Subcutaneous abdominal adipose tissue (tissue), 5 donors: ENCODE results near the gene PCNP.
"Not testable (repeated sequence)": the region's sequence is repeated elsewhere in the genome, so short reads cannot be mapped to it uniquely, and the experiment has no call there.

Experiments used
- H3K27ac ChIP-seq: one replicate; pipeline ENCODE4 v1.7.0; 2013; ENCODE audit warnings: low read depth, mild to moderate bottlenecking, inconsistent platforms, low read length, moderate library complexity
- H3K27me3 ChIP-seq, 5 donors: one replicate each; pipeline ENCODE4 v1.7.0; 2013; ENCODE audit warnings: low read length in 5 of 5, inconsistent platforms in 1 of 5; ENCODE audit not compliant: control insufficient read depth in 5 of 5, insufficient read depth in 4 of 5
- H3K36me3 ChIP-seq, 5 donors: one replicate each; pipeline ENCODE4 v1.7.0; 2013; ENCODE audit warnings: low read length in 5 of 5; ENCODE audit not compliant: control insufficient read depth in 5 of 5, insufficient read depth in 5 of 5
- H3K4me1 ChIP-seq, 5 donors: one replicate each; pipeline ENCODE4 v1.7.0; 2013; ENCODE audit warnings: low read length in 5 of 5, mild to moderate bottlenecking in 3 of 5, moderate library complexity in 1 of 5; ENCODE audit not compliant: control insufficient read depth in 5 of 5, insufficient read depth in 5 of 5
- H3K4me3 ChIP-seq, 5 donors: one replicate each; pipeline ENCODE4 v1.7.0; 2013; ENCODE audit warnings: low read length in 5 of 5, low read depth in 1 of 5
- H3K9ac ChIP-seq, 5 donors: one replicate each; pipeline ENCODE4 v1.7.0; 2013; ENCODE audit warnings: low read length in 5 of 5, mild to moderate bottlenecking in 4 of 5, moderate library complexity in 3 of 5
- H3K9me3 ChIP-seq, 5 donors: one replicate each; pipeline ENCODE4 v1.7.0; 2013; ENCODE audit warnings: low read length in 5 of 5; ENCODE audit not compliant: control insufficient read depth in 5 of 5
- donor health status: healthy.
- donor health status: healthy.
- donor health status: healthy.
- donor health status: healthy.
- donor health status: healthy.

The PCNP gene

DNA sequence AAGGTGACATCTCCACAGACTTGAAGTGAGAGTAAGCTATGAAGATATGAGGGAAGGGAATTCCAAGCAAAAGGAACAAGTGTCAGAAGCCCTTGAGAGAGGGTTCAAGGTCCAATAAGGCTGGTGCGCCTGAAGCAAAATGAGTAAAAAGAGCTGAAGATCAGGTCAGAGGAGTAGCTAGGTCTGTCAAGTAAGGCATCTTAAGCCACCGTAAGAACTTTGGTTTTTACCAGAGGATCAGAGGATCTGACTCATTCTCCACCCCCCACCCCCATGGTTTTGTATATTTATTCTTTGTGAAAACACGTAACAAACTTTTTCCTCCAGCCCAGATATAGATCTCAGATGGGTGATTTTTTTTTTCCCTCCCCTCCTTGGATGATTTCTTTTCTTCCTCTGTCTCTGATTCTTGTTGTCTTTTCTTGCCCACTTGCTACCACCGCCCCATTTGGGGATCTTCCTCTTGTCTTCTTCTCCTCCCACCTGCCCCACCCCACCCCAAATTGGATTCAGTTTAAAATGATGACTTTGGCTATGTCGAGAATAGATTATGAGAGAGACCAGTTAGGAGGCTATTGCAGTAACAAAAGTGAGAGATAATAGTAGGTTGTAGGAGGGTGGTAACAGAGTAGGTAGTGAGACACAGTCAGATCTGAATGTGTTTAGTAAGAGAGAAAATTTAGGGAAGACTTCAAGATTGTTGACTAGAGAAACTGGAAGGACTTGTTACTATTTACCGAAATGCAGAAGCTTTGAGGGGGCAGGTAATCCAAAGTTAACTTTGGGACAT, 6.3 kb upstream of the PCNP start:
- no peak overlapping the region for H3K9ac ChIP-seq
- no peak overlapping the region for H3K4me3 ChIP-seq
- no peaks in the 10 kb centered on the region for H3K27me3 ChIP-seq
- no peak overlapping the region for H3K27ac ChIP-seq
- peaks cover 3 to 9% (median 5%) of the 10 kb centered on the region in 5 donors for H3K4me1 ChIP-seq
- H3K9me3 ChIP-seq, result no peaks in the 10 kb centered on the region
- peaks cover 10 to 27% (median 16%) of the 10 kb centered on the region in 5 donors for H3K36me3 ChIP-seq

DNA sequence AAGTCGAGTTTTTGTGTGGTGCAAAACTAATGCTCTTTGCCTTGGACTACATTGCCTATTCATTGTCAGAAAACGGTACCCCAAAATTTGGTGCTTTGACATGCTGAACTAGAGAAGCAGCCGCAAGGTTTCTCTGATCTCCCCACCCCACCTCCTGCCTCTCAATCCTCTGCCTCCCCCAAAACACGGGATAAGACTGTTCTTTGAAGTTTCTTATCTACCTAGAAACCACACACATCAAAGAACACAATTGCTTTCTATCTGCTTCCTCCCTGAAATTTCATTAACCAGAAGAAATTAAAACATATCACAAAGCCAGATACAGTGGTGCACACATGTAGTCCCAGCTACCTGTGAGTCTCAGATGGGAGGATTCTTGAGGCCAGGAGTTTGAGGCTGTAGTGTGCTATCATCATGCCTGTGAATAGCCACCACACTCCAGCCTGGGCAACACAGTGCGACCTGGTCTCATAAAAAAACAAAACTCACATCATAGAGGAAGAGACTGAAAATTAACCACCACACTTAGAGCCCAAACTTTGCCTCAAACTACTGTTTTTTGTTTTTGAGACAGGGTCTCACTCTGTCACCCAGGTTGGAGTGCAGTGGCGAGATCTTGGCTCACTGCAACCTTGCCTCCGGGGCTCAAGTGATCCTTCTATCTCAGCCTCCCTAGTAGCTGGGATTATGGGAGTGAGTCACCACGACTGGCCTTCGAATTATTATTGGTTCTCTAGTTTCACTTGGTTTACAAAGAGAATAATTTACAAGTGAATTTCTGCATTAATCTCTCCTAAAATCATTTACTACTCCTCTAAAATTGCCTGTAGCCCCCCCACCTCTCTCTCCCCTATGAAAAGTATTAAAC, 2.7 kb upstream of the PCNP start:
- Histone ChIP-seq H3K9me3 (no peaks in the 10 kb centered on the region), H3K4me3 (no peak overlapping the region), H3K4me1 (peaks cover 0 to 23% (median 20%) of the 10 kb centered on the region in 5 donors), H3K27ac (no peak overlapping the region), H3K9ac (no peak overlapping the region), H3K36me3 (peaks cover 0 to 12% (median 4%) of the 10 kb centered on the region in 5 donors), H3K27me3 (no peaks in the 10 kb centered on the region)

DNA sequence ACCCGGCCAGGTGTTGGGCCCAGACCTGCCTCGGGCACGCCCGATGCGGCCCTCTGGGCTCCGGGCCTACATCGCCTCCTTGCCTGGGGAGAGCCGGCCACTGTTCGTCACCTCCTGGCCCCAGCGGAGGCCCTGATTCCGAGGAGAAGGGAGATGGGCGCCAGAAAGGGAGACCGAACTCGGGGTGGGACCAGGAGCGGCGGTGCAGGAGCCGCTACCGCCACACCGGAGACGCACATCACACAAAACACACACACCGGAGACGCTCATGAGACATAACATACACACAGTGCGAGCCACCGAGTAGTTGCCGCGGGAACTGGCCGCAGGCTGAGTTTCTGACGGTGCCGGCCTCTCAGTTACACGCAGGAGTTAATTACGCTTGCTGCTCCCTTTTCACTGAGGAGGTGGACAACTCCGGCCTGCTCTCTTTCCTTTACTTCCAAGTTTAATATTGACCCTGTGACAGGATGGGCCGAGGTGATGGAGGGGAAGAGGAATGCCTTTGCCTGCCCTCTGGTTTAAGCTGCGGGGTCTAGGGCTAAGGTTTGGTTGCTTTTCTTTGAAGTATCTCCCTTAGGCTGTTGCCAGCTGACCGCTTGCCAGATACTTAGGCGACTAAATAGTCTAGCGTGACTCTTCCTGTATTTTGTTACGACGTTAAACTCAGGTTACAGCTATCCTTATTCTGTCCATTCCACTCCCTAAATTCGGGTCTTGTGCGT, 570 bp downstream of the PCNP start:
- Histone ChIP-seq H3K4me1 (peaks cover 0 to 31% (median 22%) of the 10 kb centered on the region in 5 donors), H3K27me3 (no peaks in the 10 kb centered on the region), H3K4me3 (peak overlapping the region; percentile 98 to 99 (median 99)), H3K9ac (peak overlapping the region; percentile 94 to 100 (median 97)), H3K27ac (peak overlapping the region; percentile 95), H3K9me3 (no peaks in the 10 kb centered on the region), H3K36me3 (peaks cover 0 to 7% (median 5%) of the 10 kb centered on the region in 5 donors)

DNA sequence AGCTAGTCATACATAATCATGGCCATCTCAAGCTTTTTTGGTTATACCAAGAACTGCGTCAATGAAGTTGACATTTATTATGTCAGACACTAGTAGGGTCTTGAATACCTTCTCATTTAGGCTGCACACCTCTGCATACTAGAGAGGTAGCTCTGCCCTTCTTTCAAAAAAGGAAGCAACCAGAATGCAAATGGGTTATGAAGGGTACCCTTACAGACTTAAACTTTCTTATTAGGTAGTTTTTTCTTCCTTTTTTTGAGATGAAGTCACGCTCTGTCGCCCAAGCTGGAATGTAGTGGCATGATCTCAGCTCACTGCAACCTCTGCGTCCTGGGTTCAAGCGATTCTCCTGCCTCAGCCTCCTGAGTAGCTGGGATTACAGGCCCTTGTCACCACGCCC, 3.3 kb downstream of the PCNP start:
- Histone ChIP-seq H3K4me3 (no peak overlapping the region), H3K27me3 (no peaks in the 10 kb centered on the region), H3K9ac (no peak overlapping the region), H3K9me3 (no peaks in the 10 kb centered on the region), H3K36me3 (peaks cover 4 to 10% (median 9%) of the 10 kb centered on the region in 5 donors), H3K4me1 (peaks cover 0 to 39% (median 26%) of the 10 kb centered on the region in 5 donors), H3K27ac (no peak overlapping the region)

DNA sequence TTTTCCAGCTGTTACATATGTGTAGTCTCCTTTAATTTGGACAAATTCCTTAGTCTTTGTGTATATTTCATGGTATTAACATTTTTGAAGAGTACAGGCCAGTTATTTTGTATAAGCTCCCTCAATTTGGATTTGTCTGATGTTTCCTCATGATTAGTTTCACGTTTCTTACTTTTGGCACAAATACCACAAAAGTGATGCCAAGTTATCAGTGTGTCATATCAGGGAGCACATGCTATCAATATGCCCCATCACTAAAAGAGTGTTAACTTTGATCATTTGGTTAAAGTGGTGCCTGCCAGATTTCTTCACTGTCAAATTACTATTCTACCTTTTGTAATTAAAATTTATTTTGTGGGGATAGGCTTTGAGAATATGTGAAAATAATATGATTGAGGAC, 14.6 kb downstream of the PCNP start:
- Histone ChIP-seq H3K9me3 (no peaks in the 10 kb centered on the region), H3K36me3 (peaks cover 19 to 49% (median 25%) of the 10 kb centered on the region in 5 donors), H3K27me3 (no peaks in the 10 kb centered on the region), H3K4me3 (no peak overlapping the region), H3K27ac (no peak overlapping the region), H3K9ac (no peak overlapping the region), H3K4me1 (peaks cover 0 to 4% (median 0%) of the 10 kb centered on the region in 5 donors)

- H3K9me3 ChIP-seq, result no peaks in the 10 kb centered on the region
- H3K36me3 ChIP-seq, result peaks cover 18 to 54% (median 36%) of the 10 kb centered on the region in 5 donors
- H3K4me1 ChIP-seq, result peaks cover 0 to 4% (median 0%) of the 10 kb centered on the region in 5 donors
- no peak overlapping the region for H3K27ac ChIP-seq
- no peak overlapping the region for H3K9ac ChIP-seq
- no peak overlapping the region for H3K4me3 ChIP-seq
- H3K27me3 ChIP-seq, result no peaks in the 10 kb centered on the region
Observed at GRCh38 chr3:101591071-101591470, 17.1 kb downstream of the PCNP start.

DNA sequence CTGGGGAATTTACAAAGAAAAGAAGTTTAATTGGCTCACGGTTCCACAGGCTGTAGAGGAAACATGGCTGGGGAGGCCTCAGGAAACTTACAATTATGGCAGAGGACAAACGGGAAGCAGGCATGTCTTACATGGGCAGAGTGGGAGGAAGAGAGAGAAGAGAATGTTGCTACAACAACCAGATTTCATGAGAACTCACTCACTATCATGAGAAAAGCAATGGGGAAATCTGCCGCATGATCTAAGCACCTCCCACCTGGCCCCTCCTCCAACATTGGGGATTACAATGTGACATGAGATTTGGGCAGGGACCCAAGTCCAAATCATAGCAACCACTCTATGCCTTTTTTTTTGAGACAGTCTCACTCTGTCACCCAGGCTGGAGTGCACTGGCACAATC, 28.8 kb downstream of the PCNP start:
- no peaks in the 10 kb centered on the region for H3K4me1 ChIP-seq
- H3K4me3 ChIP-seq, result no peak overlapping the region
- H3K9ac ChIP-seq, result no peak overlapping the region
- no peaks in the 10 kb centered on the region for H3K27me3 ChIP-seq
- H3K9me3 ChIP-seq, result no peaks in the 10 kb centered on the region
- no peak overlapping the region for H3K27ac ChIP-seq
- H3K36me3 ChIP-seq, result peaks cover 0 to 5% (median 0%) of the 10 kb centered on the region in 5 donors

- no peak overlapping the region for H3K4me3 ChIP-seq
- no peaks in the 10 kb centered on the region for H3K27me3 ChIP-seq
- H3K27ac ChIP-seq, result no peak overlapping the region
- no peaks in the 10 kb centered on the region for H3K4me1 ChIP-seq
- H3K36me3 ChIP-seq, result peaks cover 0 to 4% (median 0%) of the 10 kb centered on the region in 5 donors
- no peaks in the 10 kb centered on the region for H3K9me3 ChIP-seq
- no peak overlapping the region for H3K9ac ChIP-seq
Observed at GRCh38 chr3:101603184-101603583, 29.2 kb downstream of the PCNP start.

- not testable (repeated sequence) for H3K4me1 ChIP-seq, H3K9me3 ChIP-seq, H3K27ac ChIP-seq, H3K36me3 ChIP-seq, H3K27me3 ChIP-seq, H3K4me3 ChIP-seq, H3K9ac ChIP-seq
Observed at GRCh38 chr3:101605398-101605797, 31.4 kb downstream of the PCNP start.
